Coronary artery (tissue), 2 donors: ENCODE results near the gene AK8.

Experiments used
- DNase-seq: peaks from one replicate; pipeline ENCODE4 v3.0.0-alpha.2; 2017; ENCODE audit warnings: low spot score
- H3K27ac ChIP-seq, 2 donors: fragments of 200-600 bp; sonication (generic); one replicate each; pipeline ENCODE4 v1.5.1; 2016 to 2019
- H3K4me3 ChIP-seq: fragments of 200-600 bp; sonication (generic); 2 replicates; pipeline ENCODE4 v1.5.1; 2016; ENCODE audit warnings: mild to moderate bottlenecking, moderate library complexity
- TF ChIP-seq, protein P1 (sequence below): fragments of 200-600 bp; sonication (generic); IDR thresholded peaks from one replicate; pipeline ENCODE4 v1.5.1; 2019; ENCODE audit warnings: antibody characterized with exemption

The AK8 gene

DNA sequence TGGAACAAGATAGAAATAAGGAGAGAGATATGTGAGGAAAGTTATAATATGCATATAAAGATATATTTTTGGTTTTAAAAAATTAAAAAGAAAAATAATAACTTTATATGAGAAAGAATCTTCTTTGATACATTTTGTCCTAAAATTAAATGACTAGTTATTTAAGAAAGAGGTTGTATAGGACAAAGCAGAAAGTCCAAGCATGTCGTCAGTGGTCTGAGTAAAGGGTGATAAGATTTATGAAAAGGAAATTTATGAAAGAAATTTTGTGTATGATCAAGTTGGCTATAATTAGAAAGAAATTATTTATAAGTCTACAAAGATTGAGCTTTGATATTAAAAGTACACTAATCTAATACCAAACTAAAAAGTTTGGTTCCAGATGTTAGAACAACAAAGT is 175.8 kb downstream of the AK8 start:
- H3K27ac ChIP-seq, result no peak overlapping the region
- no peak for DNase-seq
- TF ChIP-seq, protein P1, sequence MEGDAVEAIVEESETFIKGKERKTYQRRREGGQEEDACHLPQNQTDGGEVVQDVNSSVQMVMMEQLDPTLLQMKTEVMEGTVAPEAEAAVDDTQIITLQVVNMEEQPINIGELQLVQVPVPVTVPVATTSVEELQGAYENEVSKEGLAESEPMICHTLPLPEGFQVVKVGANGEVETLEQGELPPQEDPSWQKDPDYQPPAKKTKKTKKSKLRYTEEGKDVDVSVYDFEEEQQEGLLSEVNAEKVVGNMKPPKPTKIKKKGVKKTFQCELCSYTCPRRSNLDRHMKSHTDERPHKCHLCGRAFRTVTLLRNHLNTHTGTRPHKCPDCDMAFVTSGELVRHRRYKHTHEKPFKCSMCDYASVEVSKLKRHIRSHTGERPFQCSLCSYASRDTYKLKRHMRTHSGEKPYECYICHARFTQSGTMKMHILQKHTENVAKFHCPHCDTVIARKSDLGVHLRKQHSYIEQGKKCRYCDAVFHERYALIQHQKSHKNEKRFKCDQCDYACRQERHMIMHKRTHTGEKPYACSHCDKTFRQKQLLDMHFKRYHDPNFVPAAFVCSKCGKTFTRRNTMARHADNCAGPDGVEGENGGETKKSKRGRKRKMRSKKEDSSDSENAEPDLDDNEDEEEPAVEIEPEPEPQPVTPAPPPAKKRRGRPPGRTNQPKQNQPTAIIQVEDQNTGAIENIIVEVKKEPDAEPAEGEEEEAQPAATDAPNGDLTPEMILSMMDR, result no peak
- no peak overlapping the region for H3K4me3 ChIP-seq

DNA sequence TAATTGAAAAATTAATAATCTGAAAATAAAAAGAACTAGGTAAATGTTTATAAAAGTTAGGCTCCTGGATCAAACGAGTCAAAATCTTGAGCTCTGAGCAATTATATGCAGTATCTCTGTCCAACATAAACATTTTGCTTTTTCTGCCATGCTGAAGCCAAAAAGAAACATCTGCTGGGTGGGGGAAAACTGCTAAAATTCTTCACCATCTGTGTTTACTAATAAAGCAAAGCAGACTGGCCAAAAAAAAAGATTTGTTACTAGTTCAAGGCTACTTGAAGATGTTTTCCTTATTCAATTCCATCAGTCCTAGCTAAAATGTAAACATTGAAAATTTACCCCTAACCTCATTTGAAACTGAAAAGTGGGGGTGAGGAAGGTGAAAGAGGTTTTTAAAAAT is 178.1 kb downstream of the AK8 start:
- Histone ChIP-seq H3K4me3 (no peak overlapping the region), H3K27ac (no peak overlapping the region)
- no peak for DNase-seq
- TF ChIP-seq, protein P1, result no peak

DNA sequence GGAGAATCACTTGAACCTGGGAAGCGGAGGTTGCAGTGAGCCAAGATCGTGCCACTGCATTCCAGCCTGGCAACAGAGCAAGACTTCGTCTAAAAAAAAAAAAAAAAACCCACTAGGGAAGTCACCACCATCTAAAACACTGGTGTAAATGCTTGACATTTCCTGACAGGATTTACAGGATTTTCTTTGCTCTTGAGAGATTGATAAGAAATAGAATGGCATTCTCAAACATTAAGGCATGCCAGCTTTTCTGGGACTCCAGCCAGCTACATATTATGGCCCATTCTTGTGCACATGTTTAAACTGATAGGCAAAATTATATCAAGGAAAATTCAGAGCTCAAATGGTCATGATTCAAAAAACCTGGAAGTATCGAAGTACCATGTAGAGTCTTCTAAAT is 179.1 kb downstream of the AK8 start:
- H3K4me3 ChIP-seq, result no peak overlapping the region
- H3K27ac ChIP-seq, result no peak overlapping the region
- DNase-seq, result no peak
- TF ChIP-seq, protein P1, result no peak

DNA sequence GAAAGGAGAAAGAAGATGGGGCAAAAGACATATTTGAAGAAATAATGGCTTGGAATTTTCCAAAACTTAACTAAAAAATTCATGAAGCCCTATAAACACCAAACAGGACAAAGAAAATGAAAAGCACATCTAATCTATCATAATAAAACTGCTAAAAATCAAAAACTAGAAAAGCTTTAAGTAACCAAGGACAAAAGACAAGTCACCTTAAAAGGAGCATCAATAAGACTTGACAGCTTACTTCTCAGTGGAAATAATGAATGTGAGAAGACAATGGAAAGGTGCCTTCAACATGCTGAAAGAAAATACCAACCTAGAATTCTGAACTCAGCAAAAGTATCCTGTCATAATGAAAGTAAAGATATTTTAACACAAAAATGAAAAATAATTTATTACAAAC is 180.9 kb downstream of the AK8 start:
- Histone ChIP-seq H3K27ac (no peak overlapping the region), H3K4me3 (no peak overlapping the region)
- no peak for DNase-seq
- TF ChIP-seq, protein P1, result no peak

DNA sequence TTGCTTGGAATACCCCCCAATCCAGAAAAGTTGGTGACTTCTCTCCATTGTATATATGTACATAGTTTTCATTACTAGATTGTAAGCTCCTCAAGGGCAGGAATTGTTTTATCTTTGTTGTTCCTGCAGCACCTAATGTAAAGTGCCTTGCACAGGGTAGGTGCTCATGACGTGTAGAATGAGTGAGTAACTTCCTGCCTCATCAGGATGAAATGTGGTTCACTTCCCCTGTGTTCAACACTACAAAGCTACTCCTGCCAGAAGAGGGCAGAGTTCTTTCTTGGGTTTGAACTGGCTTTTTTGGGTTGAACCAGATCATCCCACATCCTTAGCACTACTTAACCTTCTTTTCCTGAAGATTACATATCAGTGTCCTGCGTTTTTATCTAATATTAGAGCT is 183.9 kb downstream of the AK8 start:
- Histone ChIP-seq H3K4me3 (no peak overlapping the region), H3K27ac (no peak overlapping the region)
- DNase-seq, result no peak
- TF ChIP-seq, protein P1, result no peak

DNA sequence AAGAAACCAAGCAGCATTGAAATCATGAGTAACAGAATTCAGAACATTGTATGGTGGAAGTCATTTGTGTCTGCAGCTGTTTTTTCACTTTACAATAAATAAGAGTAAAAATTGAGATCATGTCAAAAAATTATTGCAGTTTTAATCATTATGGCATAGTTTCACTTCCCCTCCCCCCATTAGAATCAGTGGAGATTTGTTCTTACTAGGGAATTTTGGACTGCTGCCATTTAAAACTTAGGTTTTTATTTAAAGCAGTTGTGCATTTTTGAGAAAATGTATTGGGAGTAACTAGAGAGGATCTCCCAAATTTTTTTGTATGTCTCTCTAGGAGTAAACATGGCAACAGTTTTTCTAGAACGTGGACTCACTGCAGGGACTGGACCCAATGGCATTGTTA is 187.4 kb downstream of the AK8 start:
- no peak for DNase-seq
- Histone ChIP-seq H3K27ac (no peak overlapping the region), H3K4me3 (no peak overlapping the region)
- TF ChIP-seq, protein P1, result no peak

DNA sequence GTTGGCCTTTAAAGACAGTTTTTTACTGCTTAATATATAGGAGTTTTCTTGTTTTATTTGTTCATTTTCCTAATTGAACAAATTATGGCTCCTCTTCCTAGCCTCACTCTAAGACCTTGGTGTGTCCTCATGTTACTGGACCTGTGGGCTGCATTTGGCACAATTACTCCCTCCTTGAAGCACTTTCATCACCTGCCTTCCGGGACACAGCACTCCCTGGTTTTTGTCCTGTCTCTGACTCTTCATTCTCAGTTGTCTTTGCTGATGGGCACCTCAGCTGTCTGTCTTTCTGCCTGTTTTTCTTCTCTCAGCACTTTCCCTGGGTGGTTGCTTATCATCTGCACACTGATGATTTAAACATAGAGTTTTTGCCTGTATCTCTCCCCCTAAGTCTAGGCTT is 194.2 kb downstream of the AK8 start:
- TF ChIP-seq, protein P1, result no peak
- no peak overlapping the region for H3K27ac ChIP-seq
- no peak for DNase-seq
- no peak overlapping the region for H3K4me3 ChIP-seq
